Activated naive CD8-positive, alpha-beta T cell treated with anti-CD3 and anti-CD28 coated beads, Interleukin-2, amount 10 ng/mL, durations not matched to agents 7 days and 5 days (primary cell): Measurements from ENCODE around the gene FBXW7. TPM values are rescaled to one million over a fixed set of nuclear protein-coding genes. Genes with fewer than 3 reads are reported as not detected.

ENCODE experiments used
- ATAC-seq: fragments of 150-1000 bp; cut with Tn5 transposase; one replicate; pipeline ENCODE4 v1.10.0; 2021; ENCODE audit warnings: low read depth, moderate library complexity
- POLR2A ChIA-PET: fragments of 350-600 bp; sonication (Branson Sonifier 250); formaldehyde crosslinking; loops from one replicate; lab custom pipeline; 2021; ENCODE audit warnings: antibody characterized with exemption; lab: Charles Lee
- DNase-seq: peaks from one replicate; pipeline ENCODE4 v3.0.0; 2021
- H3K27ac Mint-ChIP-seq: one replicate; pipeline ENCODE4 v1.8.0; 2022; ENCODE audit warnings: mild to moderate bottlenecking, mixed read lengths
- H3K27me3 Mint-ChIP-seq: one replicate; pipeline ENCODE4 v1.8.0; 2022; ENCODE audit warnings: mild to moderate bottlenecking, moderate library complexity, mixed read lengths
- H3K36me3 Mint-ChIP-seq: one replicate; pipeline ENCODE4 v1.8.0; 2021; ENCODE audit warnings: mild to moderate bottlenecking, mixed read lengths
- H3K4me1 Mint-ChIP-seq: one replicate; pipeline ENCODE4 v1.8.0; 2021; ENCODE audit warnings: mixed read lengths
- H3K4me3 Mint-ChIP-seq: one replicate; pipeline ENCODE4 v1.8.0; 2022; ENCODE audit warnings: mild to moderate bottlenecking, moderate library complexity, mixed read lengths
- H3K9me3 Mint-ChIP-seq: one replicate; pipeline ENCODE4 v1.8.0; 2021; ENCODE audit warnings: mixed read lengths
- total RNA-seq, 2 experiments: library from RNA; stranded (reverse); gene quantifications; one replicate each; pipeline ENCODE4 v1.2.3, GENCODE V29; 2021

The FBXW7 gene
- total RNA-seq, 2 experiments from 2014 or later: 80.2 to 91.2 TPM

GRCh38 chr4:152454398-152455011 is 81.4 kb downstream of the FBXW7 start:
- POLR2A ChIA-PET: interaction anchor here (0.9 to 2.0 kb wide), 3 partner anchors 82 to 565 kb away, joined by 5 to 8 read pairs (median 7); partner anchors contain the start of gene FBXW7
- H3K4me1 Mint-ChIP-seq: peaks cover 30% of the 10 kb centered on the region
- H3K9me3 Mint-ChIP-seq: peaks cover 2% of the 10 kb centered on the region
- no peak overlapping the region for H3K27ac Mint-ChIP-seq
- H3K27me3 Mint-ChIP-seq: no peaks in the 10 kb centered on the region
- DNase-seq: no peak
- peaks cover 5% of the 10 kb centered on the region for H3K36me3 Mint-ChIP-seq
- no peak for ATAC-seq
- no peak overlapping the region for H3K4me3 Mint-ChIP-seq

GRCh38 chr4:152451496-152451895 is 84.4 kb downstream of the FBXW7 start:
- Mint-ChIP-seq H3K36me3 (peaks cover 2% of the 10 kb centered on the region), H3K9me3 (no peaks in the 10 kb centered on the region), H3K27ac (no peak overlapping the region), H3K4me3 (no peak overlapping the region), H3K27me3 (no peaks in the 10 kb centered on the region), H3K4me1 (peaks cover 20% of the 10 kb centered on the region)
- ATAC-seq: no peak
- DNase-seq: no peak
- POLR2A ChIA-PET: no interaction called here

GRCh38 chr4:152448854-152449253 is 87.0 kb downstream of the FBXW7 start:
- Mint-ChIP-seq H3K27ac (no peak overlapping the region), H3K4me3 (no peak overlapping the region), H3K27me3 (no peaks in the 10 kb centered on the region), H3K9me3 (no peaks in the 10 kb centered on the region), H3K36me3 (peaks cover 11% of the 10 kb centered on the region), H3K4me1 (peaks cover 9% of the 10 kb centered on the region)
- no peak for ATAC-seq
- no peak for DNase-seq
- POLR2A ChIA-PET: no interaction called here

DNA sequence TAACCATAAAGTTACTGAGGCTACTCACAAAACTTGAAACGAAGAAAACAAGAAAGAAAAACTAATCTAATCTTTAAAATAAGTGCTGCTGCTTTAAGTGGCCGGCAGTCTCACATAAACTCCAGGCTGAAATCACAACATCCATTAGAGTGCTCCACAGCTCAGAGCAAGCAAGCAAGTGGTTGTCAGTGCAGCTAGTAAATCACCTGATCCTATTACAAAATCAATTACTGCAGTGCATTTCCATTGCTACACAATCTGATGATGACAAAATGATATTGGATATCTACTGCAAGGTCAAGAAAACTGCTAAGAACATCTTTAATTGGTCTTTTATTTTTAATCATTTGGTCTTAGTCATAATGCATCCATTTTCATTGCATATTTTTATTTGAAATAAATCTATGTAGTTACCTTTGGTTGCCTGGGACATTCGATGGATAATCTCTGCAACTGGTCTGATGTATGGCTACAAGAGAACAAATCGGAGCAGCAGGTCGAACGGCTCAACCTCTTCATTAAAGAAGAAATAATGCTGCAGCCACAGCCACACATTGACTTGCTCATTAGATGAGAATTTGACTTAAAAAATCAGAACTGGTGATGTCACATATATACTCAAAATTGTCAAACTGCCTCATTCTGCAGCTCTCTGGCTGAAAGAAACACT is 87.7 kb downstream of the FBXW7 start:
- H3K27me3 Mint-ChIP-seq: no peaks in the 10 kb centered on the region
- no peak overlapping the region for H3K27ac Mint-ChIP-seq
- no peak for DNase-seq
- H3K36me3 Mint-ChIP-seq: peaks cover 11% of the 10 kb centered on the region
- POLR2A ChIA-PET: no interaction called here
- H3K4me3 Mint-ChIP-seq: no peak overlapping the region
- peaks cover 6% of the 10 kb centered on the region for H3K4me1 Mint-ChIP-seq
- H3K9me3 Mint-ChIP-seq: no peaks in the 10 kb centered on the region
- no peak for ATAC-seq

DNA sequence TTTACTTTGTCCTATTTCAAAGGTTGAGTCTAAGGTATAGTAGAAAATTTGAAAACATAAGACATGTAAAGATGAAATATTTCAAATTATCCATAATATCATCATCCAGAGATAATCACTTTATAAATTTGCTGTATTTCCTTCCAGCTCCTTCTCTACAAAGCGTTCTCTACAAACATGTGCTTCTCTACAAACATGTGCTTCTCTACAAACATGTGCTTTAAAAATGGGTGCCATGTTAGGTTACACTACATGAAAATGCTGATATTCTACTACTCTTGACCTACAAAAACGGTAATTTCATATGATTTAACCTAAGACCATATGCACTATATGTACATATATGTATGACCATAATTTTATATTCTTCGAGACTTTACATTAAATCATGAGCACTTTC is 92.0 kb downstream of the FBXW7 start:
- no peak overlapping the region for H3K4me3 Mint-ChIP-seq
- H3K4me1 Mint-ChIP-seq: peaks cover 6% of the 10 kb centered on the region
- no peaks in the 10 kb centered on the region for H3K27me3 Mint-ChIP-seq

DNA sequence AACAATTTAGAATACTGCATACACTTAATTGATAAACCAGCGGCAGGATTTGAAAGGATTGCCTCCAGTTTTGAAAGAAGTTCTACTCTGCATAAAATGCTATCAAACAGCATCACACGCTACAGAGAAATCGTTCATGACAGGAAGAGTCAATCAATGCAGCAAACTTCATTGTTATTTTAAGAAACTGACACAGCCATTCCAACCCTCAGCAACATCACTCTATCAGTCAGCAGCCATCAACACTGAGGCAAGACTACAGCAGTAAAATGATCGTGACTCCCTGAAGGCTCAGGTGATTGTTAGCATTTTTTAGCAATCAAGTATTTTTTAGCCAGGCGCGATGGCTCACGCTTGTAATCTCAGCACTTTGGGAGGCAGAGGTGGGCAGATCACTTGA is 98.3 kb downstream of the FBXW7 start:
- no peaks in the 10 kb centered on the region for H3K9me3 Mint-ChIP-seq
- H3K4me3 Mint-ChIP-seq: no peak overlapping the region
- ATAC-seq (no peak), DNase-seq (no peak)
- H3K27me3 Mint-ChIP-seq: no peaks in the 10 kb centered on the region
- H3K4me1 Mint-ChIP-seq: peaks cover 4% of the 10 kb centered on the region
- POLR2A ChIA-PET: no interaction called here
- H3K36me3 Mint-ChIP-seq: peaks cover 20% of the 10 kb centered on the region
- no peak overlapping the region for H3K27ac Mint-ChIP-seq

More for the DNA sequence above, 92.0 kb downstream of the FBXW7 start:
- H3K36me3 Mint-ChIP-seq: peaks cover 16% of the 10 kb centered on the region
- DNase-seq (no peak), ATAC-seq (no peak)
- H3K27ac Mint-ChIP-seq: no peak overlapping the region
- no peaks in the 10 kb centered on the region for H3K9me3 Mint-ChIP-seq
- POLR2A ChIA-PET: no interaction called here

DNA sequence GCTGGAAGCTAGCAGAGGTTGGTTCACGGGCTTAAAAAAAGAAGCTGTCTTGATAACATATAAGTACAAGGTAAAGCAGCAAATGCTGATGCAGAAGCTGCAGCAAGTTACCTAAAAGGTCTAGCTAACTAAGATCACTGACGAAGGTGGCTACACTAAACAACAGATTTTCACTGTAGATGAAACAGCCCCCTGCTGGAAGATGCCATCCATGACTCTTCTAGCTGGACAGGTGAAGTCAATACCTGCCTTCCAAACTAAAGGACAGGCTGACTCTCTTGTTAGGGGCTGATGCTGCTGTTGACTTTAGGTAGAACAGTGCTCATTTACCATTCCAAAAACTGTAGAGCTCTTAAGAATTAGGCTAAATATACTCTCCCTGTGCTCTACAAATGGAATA is 99.5 kb downstream of the FBXW7 start:
- H3K4me3 Mint-ChIP-seq: no peak overlapping the region
- no peaks in the 10 kb centered on the region for H3K9me3 Mint-ChIP-seq
- H3K36me3 Mint-ChIP-seq: peaks cover 21% of the 10 kb centered on the region
- no peaks in the 10 kb centered on the region for H3K27me3 Mint-ChIP-seq
- DNase-seq: no peak
- ATAC-seq: no peak
- no peak overlapping the region for H3K27ac Mint-ChIP-seq
- peaks cover 5% of the 10 kb centered on the region for H3K4me1 Mint-ChIP-seq
- POLR2A ChIA-PET: no interaction called here

GRCh38 chr4:152434011-152434410 is 101.9 kb downstream of the FBXW7 start:
- Mint-ChIP-seq H3K9me3 (no peaks in the 10 kb centered on the region), H3K27ac (no peak overlapping the region), H3K4me1 (peaks cover 8% of the 10 kb centered on the region), H3K27me3 (no peaks in the 10 kb centered on the region), H3K4me3 (no peak overlapping the region), H3K36me3 (peaks cover 23% of the 10 kb centered on the region)
- ATAC-seq (no peak), DNase-seq (no peak)
- POLR2A ChIA-PET: no interaction called here

GRCh38 chr4:152431784-152432183 is 104.1 kb downstream of the FBXW7 start:
- H3K4me3 Mint-ChIP-seq: no peak overlapping the region
- no peak for ATAC-seq
- POLR2A ChIA-PET: no interaction called here

DNA sequence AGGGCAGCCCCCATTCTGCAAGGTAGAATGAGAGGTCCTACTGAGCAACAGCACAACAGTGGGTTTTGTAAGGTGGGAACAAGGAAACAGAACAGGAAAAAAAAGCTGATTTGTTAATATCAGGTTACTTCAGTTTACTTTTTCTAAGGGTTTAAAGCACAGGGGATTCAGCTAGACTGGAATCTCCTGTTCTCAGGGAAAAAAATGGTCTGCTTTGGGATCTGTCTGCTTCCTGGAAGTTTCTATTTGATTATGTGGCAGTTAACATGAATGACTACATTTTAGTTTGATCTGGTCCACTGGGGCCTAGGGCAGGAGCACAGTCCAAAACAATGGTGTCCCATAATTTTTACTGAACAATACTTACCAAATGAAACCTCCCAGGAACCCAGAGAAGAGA is 104.6 kb downstream of the FBXW7 start:
- Mint-ChIP-seq H3K36me3 (peaks cover 22% of the 10 kb centered on the region), H3K4me1 (peaks cover 8% of the 10 kb centered on the region), H3K9me3 (no peaks in the 10 kb centered on the region), H3K4me3 (no peak overlapping the region), H3K27me3 (no peaks in the 10 kb centered on the region), H3K27ac (no peak overlapping the region)
- POLR2A ChIA-PET: no interaction called here
- ATAC-seq (no peak), DNase-seq (no peak)

More at GRCh38 chr4:152431784-152432183, 104.1 kb downstream of the FBXW7 start:
- no peaks in the 10 kb centered on the region for H3K9me3 Mint-ChIP-seq
- no peak for DNase-seq
- peaks cover 18% of the 10 kb centered on the region for H3K36me3 Mint-ChIP-seq
- peaks cover 8% of the 10 kb centered on the region for H3K4me1 Mint-ChIP-seq
- H3K27ac Mint-ChIP-seq: peak overlapping the region; percentile 54
- H3K27me3 Mint-ChIP-seq: no peaks in the 10 kb centered on the region

DNA sequence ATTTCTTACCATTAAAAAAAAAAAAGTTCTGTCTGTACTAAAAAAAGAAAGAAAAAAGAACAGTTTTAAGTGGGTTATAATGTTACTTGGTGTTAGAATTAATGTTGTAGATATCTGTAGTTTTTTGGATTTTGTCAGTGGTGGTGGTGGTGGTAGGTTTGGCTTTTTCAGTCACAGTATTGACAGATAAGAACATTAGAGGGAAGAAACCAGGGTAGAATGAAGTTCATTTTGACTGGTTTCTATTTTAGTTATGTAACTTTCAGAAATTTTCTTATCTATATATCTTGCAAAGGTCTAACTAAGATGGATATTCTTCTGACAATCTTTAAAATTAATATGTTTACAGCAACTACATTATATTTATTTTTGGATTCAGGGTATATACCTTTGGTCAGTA is 105.4 kb downstream of the FBXW7 start:
- Mint-ChIP-seq H3K36me3 (peaks cover 23% of the 10 kb centered on the region), H3K27ac (no peak overlapping the region), H3K9me3 (no peaks in the 10 kb centered on the region), H3K4me3 (no peak overlapping the region), H3K27me3 (no peaks in the 10 kb centered on the region), H3K4me1 (peaks cover 8% of the 10 kb centered on the region)
- DNase-seq: no peak
- POLR2A ChIA-PET: no interaction called here
- no peak for ATAC-seq

DNA sequence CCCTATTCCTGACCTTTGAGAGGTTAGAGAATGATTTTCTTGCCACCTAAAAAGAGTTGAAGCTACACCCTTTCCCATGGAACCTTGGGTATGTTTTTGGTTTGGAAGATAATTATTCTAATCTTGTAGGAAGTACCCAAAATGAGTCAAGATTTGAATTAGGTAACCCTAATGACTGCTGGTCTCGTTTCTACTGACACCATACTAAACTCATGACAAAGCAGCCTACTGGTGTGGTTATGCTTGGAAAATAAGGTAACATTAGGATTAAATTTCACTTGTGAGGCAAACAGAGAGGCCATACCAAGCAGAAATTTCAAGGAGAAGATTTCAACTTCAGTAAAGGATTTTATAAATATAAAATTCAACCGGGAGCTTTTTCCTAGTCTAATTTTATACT is 107.9 kb downstream of the FBXW7 start:
- no peak for ATAC-seq
- POLR2A ChIA-PET: no interaction called here
- H3K27me3 Mint-ChIP-seq: no peaks in the 10 kb centered on the region
- H3K4me3 Mint-ChIP-seq: no peak overlapping the region
- H3K27ac Mint-ChIP-seq: no peak overlapping the region
- no peaks in the 10 kb centered on the region for H3K9me3 Mint-ChIP-seq
- H3K4me1 Mint-ChIP-seq: peaks cover 5% of the 10 kb centered on the region
- no peak for DNase-seq
- peaks cover 28% of the 10 kb centered on the region for H3K36me3 Mint-ChIP-seq

- Mint-ChIP-seq H3K9me3 (no peaks in the 10 kb centered on the region), H3K27me3 (no peaks in the 10 kb centered on the region), H3K4me3 (no peak overlapping the region), H3K36me3 (peaks cover 24% of the 10 kb centered on the region), H3K4me1 (peaks cover 8% of the 10 kb centered on the region), H3K27ac (no peak overlapping the region)
- POLR2A ChIA-PET: no interaction called here
- ATAC-seq (no peak), DNase-seq (no peak)
Observed at GRCh38 chr4:152424977-152425376, 110.9 kb downstream of the FBXW7 start.

- no peak for ATAC-seq
- no peak overlapping the region for H3K4me3 Mint-ChIP-seq
- peaks cover 22% of the 10 kb centered on the region for H3K36me3 Mint-ChIP-seq
- H3K4me1 Mint-ChIP-seq: peaks cover 12% of the 10 kb centered on the region
- no peak overlapping the region for H3K27ac Mint-ChIP-seq
- no peak for DNase-seq
- POLR2A ChIA-PET: no interaction called here
- no peaks in the 10 kb centered on the region for H3K9me3 Mint-ChIP-seq
- H3K27me3 Mint-ChIP-seq: no peaks in the 10 kb centered on the region
Observed at GRCh38 chr4:152424396-152424795, 111.5 kb downstream of the FBXW7 start.
